Smooth muscle cell (in vitro differentiated cells): ENCODE data around the gene CCNY. TPM values are rescaled to one million over a fixed set of nuclear protein-coding genes. Genes with fewer than 3 reads are reported as not detected.

Experiments used
- DNase-seq: peaks from one replicate; lab custom pipeline; 2025; ENCODE audit not compliant: unreplicated experiment; lab: John Stamatoyannopoulos, UW
- H2AFZ ChIP-seq: fragments of 200-600 bp; sonication (generic); 2 replicates; pipeline ENCODE4 v1.6.0; 2016; ENCODE audit warnings: antibody characterized with exemption, low read depth, mild to moderate bottlenecking
- H3F3A ChIP-seq: fragments of 200-600 bp; sonication (generic); 2 replicates; pipeline ENCODE4 v1.6.0; 2017; ENCODE audit warnings: antibody characterized with exemption, low read depth
- H3K27ac ChIP-seq: fragments of 200-600 bp; sonication (generic); 2 replicates; pipeline ENCODE4 v1.5.1; 2016; ENCODE audit warnings: low read depth, mild to moderate bottlenecking
- H3K27me3 ChIP-seq: fragments of 200-600 bp; sonication (generic); 2 replicates; pipeline ENCODE4 v1.6.1; 2016; ENCODE audit warnings: low read depth, mild to moderate bottlenecking
- H3K36me3 ChIP-seq: fragments of 200-600 bp; sonication (generic); 2 replicates; pipeline ENCODE4 v1.5.1; 2016; ENCODE audit warnings: low read depth
- H3K4me1 ChIP-seq: fragments of 200-600 bp; sonication (generic); 2 replicates; pipeline ENCODE4 v1.5.1; 2016; ENCODE audit warnings: low read depth
- H3K4me2 ChIP-seq: fragments of 200-600 bp; sonication (generic); 2 replicates; pipeline ENCODE4 v1.6.0; 2016; ENCODE audit warnings: mild to moderate bottlenecking
- H3K4me3 ChIP-seq: fragments of 200-600 bp; sonication (generic); 2 replicates; pipeline ENCODE4 v1.5.1; 2016; ENCODE audit warnings: mild to moderate bottlenecking
- H3K79me2 ChIP-seq: fragments of 200-600 bp; sonication (generic); 2 replicates; pipeline ENCODE4 v1.6.0; 2016; ENCODE audit warnings: low read depth, mild to moderate bottlenecking
- H3K9ac ChIP-seq: fragments of 200-600 bp; sonication (generic); 2 replicates; pipeline ENCODE4 v1.6.0; 2016; ENCODE audit warnings: low read depth
- H3K9me3 ChIP-seq: fragments of 200-600 bp; sonication (generic); replicated peaks from 2 replicates; pipeline ENCODE4 v1.5.1; 2016; ENCODE audit warnings: low read depth
- H4K20me1 ChIP-seq: fragments of 200-600 bp; sonication (generic); 2 replicates; pipeline ENCODE4 v1.6.0; 2016; ENCODE audit warnings: low read depth
- WGBS: methylation state at CpG from one replicate; pipeline ENCODE4 v1.1.7; 2016; ENCODE audit warnings: low lambda C conversion rate; 5-methylcytosine and 5-hydroxymethylcytosine counted together
- polyA plus RNA-seq: library from polyadenylated mRNA; unstranded; fragments of >200 nt; fragmentation: Nextera tagmentation; extraction: Ambion mirVana; gene quantifications from 2 replicates; pipeline ENCODE4 v1.2.1, GENCODE V29; 2016
- total RNA-seq: library from RNA; depleted of rRNA; stranded (reverse); fragments of >200 nt; gene quantifications from 2 replicates; pipeline ENCODE4 v1.2.3, GENCODE V29; 2014
- TF ChIP-seq, protein P1 (sequence below): fragments of 200-600 bp; sonication (generic); IDR thresholded peaks from 2 replicates; pipeline ENCODE4 v1.5.1; 2017; ENCODE audit warnings: borderline replicate concordance, mild to moderate bottlenecking, antibody characterized with exemption; ENCODE audit not compliant: insufficient read depth, poor library complexity, severe bottlenecking

The CCNY gene
- total and polyA plus RNA-seq, 2 experiments from 2014 or later: 46.9 to 57.5 TPM

GRCh38 chr10:35564341-35564968, 228.1 kb downstream of the CCNY start:
- Histone ChIP-seq H3K27me3 (no peaks in the 10 kb centered on the region), H3K27ac (no peak overlapping the region), H4K20me1 (no peaks in the 10 kb centered on the region), H3K9me3 (no peaks in the 10 kb centered on the region), H2AFZ (no peak overlapping the region), H3K36me3 (no peaks in the 10 kb centered on the region), H3K9ac (no peak overlapping the region), H3F3A (no peaks in the 10 kb centered on the region), H3K4me1 (no peaks in the 10 kb centered on the region), H3K4me2 (no peak overlapping the region), H3K79me2 (no peaks in the 10 kb centered on the region), H3K4me3 (no peak overlapping the region)
- DNase-seq: no peak
- TF ChIP-seq, protein P1, sequence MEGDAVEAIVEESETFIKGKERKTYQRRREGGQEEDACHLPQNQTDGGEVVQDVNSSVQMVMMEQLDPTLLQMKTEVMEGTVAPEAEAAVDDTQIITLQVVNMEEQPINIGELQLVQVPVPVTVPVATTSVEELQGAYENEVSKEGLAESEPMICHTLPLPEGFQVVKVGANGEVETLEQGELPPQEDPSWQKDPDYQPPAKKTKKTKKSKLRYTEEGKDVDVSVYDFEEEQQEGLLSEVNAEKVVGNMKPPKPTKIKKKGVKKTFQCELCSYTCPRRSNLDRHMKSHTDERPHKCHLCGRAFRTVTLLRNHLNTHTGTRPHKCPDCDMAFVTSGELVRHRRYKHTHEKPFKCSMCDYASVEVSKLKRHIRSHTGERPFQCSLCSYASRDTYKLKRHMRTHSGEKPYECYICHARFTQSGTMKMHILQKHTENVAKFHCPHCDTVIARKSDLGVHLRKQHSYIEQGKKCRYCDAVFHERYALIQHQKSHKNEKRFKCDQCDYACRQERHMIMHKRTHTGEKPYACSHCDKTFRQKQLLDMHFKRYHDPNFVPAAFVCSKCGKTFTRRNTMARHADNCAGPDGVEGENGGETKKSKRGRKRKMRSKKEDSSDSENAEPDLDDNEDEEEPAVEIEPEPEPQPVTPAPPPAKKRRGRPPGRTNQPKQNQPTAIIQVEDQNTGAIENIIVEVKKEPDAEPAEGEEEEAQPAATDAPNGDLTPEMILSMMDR: no peak
- 82% methylated on average over 6 of the region's 6 CpGs for WGBS

DNA sequence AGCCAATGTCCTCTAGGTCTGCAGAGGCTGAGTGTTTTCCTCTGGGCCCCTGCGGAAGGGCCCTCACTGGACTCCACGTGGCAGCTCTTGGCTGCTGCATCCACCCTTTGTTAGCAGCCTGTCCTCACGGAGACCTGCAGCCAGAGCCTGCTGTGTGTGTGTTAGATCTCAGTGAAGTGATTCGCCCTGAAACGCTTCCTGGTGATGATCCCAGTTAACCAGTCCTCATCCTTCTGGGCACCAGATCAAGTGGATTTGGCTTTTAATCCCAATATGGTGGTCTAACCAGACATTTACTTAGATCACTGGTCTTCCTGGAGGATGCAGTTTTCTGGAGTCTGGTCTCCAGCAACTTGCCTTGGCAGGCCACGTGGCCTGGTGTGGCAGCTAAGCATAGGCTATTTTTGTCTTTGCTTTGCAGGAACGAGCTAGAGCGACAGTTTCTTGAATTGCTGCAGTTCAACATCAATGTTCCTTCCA, 229.3 kb downstream of the CCNY start:
- 69% methylated on average over 8 of the region's 8 CpGs for WGBS
- TF ChIP-seq, protein P1: no peak
- Histone ChIP-seq H3K27me3 (no peaks in the 10 kb centered on the region), H3K4me3 (no peak overlapping the region), H3K27ac (no peak overlapping the region), H2AFZ (no peak overlapping the region), H3K9ac (no peak overlapping the region), H3K4me2 (no peak overlapping the region), H4K20me1 (no peaks in the 10 kb centered on the region), H3K79me2 (no peaks in the 10 kb centered on the region), H3K9me3 (no peaks in the 10 kb centered on the region), H3K36me3 (no peaks in the 10 kb centered on the region), H3F3A (no peaks in the 10 kb centered on the region), H3K4me1 (no peaks in the 10 kb centered on the region)
- DNase-seq: no peak

DNA sequence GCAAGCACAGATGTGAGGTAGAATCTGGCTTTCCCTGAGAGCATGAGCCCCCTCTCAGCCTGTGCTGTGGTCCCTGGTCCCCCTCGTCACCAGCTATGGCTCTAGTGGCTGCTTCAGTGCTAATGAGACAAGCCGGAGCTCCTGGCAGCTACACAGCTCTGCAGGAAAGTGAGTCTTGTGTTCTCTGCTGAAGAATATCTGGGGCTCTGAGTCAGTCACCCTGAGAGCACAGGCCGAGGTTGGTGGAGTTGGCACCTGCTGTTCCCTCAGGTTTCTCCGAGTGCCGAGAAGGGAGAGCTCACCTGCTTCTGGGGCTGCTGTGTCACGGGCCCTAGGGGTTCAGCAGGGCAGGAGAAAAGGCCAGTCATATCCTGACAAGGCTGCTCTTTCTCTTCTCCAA, 231.6 kb downstream of the CCNY start:
- Histone ChIP-seq H3F3A (no peaks in the 10 kb centered on the region), H3K27me3 (no peaks in the 10 kb centered on the region), H3K9me3 (no peaks in the 10 kb centered on the region), H4K20me1 (no peaks in the 10 kb centered on the region), H3K79me2 (no peaks in the 10 kb centered on the region), H2AFZ (no peak overlapping the region), H3K36me3 (no peaks in the 10 kb centered on the region), H3K4me1 (no peaks in the 10 kb centered on the region), H3K4me2 (no peak overlapping the region), H3K4me3 (no peak overlapping the region), H3K27ac (no peak overlapping the region), H3K9ac (no peak overlapping the region)
- TF ChIP-seq, protein P1: no peak
- WGBS: 94% methylated on average over 6 of the region's 6 CpGs
- no peak for DNase-seq

DNA sequence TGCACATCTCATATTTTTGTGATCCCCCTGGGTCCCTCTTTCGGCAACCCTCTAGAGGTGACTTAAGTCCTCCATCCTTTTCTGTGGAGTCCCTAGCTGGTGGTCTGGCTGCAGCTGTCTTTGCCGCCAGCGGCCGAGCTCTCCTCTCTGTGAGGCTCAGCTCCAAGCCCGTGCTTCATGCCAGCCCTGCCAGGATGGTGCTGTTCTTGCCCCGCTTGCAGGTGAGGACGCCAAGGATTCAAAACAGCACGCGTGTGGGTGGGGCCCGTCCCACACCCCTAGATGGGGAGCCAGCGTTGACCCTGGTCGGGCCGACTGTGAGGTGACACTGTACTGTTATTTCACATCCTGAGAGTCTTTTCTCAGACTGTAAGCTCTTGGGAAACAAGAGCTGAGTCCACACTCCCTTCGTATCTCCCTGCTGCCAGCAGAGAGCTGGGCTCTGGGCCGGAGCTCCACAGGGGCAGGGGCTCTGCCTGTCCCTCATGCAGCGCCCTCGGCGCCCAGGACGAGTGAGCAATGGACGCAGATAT, 232.2 kb downstream of the CCNY start:
- no peak for DNase-seq
- H3K36me3 ChIP-seq: no peaks in the 10 kb centered on the region
- no peaks in the 10 kb centered on the region for H4K20me1 ChIP-seq
- no peak overlapping the region for H3K9ac ChIP-seq
- no peak overlapping the region for H3K4me2 ChIP-seq
- TF ChIP-seq, protein P1: no peak
- no peaks in the 10 kb centered on the region for H3K79me2 ChIP-seq
- H2AFZ ChIP-seq: no peak overlapping the region
- WGBS: 96% methylated on average over 20 of the region's 20 CpGs
- no peak overlapping the region for H3K4me3 ChIP-seq
- no peaks in the 10 kb centered on the region for H3F3A ChIP-seq
- no peaks in the 10 kb centered on the region for H3K9me3 ChIP-seq
- no peaks in the 10 kb centered on the region for H3K4me1 ChIP-seq
- H3K27ac ChIP-seq: no peak overlapping the region
- no peaks in the 10 kb centered on the region for H3K27me3 ChIP-seq
